Mucosa of rectum (tissue), 2 donors: ENCODE results near the gene MEAF6.
"Not testable (repeated sequence)": the region's sequence is repeated elsewhere in the genome, so short reads cannot be mapped to it uniquely, and the experiment has no call there.

ENCODE experiments used
- H3K27ac ChIP-seq, 2 donors: one replicate each; pipeline ENCODE4 v1.7.0; 2013; ENCODE audit warnings: inconsistent platforms in 2 of 2, low read depth in 2 of 2, low read length in 2 of 2
- H3K27me3 ChIP-seq, 2 donors: one replicate each; pipeline ENCODE4 v1.7.0; 2013; ENCODE audit warnings: low read length in 2 of 2; ENCODE audit not compliant: control insufficient read depth in 2 of 2, insufficient read depth in 2 of 2
- H3K36me3 ChIP-seq, 2 donors: one replicate each; pipeline ENCODE4 v1.7.0; 2013; ENCODE audit warnings: low read length in 2 of 2; ENCODE audit not compliant: control insufficient read depth in 2 of 2, insufficient read depth in 2 of 2
- H3K4me1 ChIP-seq, 2 donors: one replicate each; pipeline ENCODE4 v1.7.0; 2013; ENCODE audit warnings: low read length in 2 of 2, mild to moderate bottlenecking in 1 of 2; ENCODE audit not compliant: control insufficient read depth in 2 of 2, insufficient read depth in 2 of 2
- H3K4me3 ChIP-seq, 2 donors: one replicate each; pipeline ENCODE4 v1.7.0; 2013; ENCODE audit warnings: low read length in 2 of 2
- H3K9ac ChIP-seq, 2 donors: one replicate each; pipeline ENCODE4 v1.7.0; 2013; ENCODE audit warnings: low read length in 2 of 2, low read depth in 1 of 2, mild to moderate bottlenecking in 1 of 2
- H3K9me3 ChIP-seq, 2 donors: one replicate each; pipeline ENCODE4 v1.7.0; 2013; ENCODE audit warnings: low read length in 2 of 2; ENCODE audit not compliant: control insufficient read depth in 2 of 2
- donor health status: healthy.
- donor health status: Normal muscosa, but diverticular disease.

MEAF6 gene

DNA sequence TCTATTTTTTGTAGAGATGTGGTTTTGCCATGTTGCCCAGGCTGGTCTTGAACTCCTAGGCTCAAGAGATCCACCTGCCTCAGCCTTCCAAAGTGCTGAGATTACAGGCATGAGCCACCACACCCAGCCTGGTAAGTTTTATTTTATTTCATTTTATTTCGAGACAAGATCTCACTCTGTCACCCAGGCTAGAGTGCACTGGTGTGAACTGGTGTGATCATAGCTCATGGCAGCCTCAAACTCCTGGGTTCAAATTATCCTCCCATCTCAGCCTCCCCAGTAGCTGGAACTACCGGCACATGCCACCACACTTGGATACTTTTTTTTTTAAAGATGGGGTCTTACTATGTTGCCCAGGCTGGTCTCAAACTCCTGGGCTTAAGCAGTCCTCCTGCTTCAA is 11.8 kb downstream of the MEAF6 start:
- peaks cover 0 to 11% of the 10 kb centered on the region in 2 donors for H3K4me1 ChIP-seq
- not testable (repeated sequence) for H3K9ac ChIP-seq, H3K9me3 ChIP-seq, H3K4me3 ChIP-seq, H3K27me3 ChIP-seq, H3K27ac ChIP-seq
- H3K36me3 ChIP-seq = peaks cover 23 to 37% of the 10 kb centered on the region in 2 donors

DNA sequence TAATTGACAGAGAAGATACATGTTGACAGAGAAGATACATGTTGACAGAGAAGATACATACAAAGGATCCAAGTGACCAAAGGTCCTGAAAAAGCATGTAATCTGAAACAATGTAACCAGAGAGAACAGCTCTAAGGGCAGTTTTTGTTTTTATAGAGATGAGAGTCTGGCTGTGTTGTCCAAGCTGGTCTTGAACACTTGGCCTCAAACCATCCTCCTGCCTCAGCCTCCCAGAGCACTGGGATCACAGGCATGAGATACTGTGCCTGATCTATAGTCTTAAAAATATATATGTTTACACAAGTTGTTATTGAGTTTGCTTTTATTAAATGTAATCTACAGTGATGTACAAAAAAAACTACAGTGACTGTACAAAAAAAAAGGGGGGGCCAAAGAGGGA is 12.5 kb downstream of the MEAF6 start:
- H3K9me3 ChIP-seq = no peaks in the 10 kb centered on the region
- H3K27me3 ChIP-seq = no peaks in the 10 kb centered on the region
- no peak overlapping the region for H3K27ac ChIP-seq
- peaks cover 0 to 11% of the 10 kb centered on the region in 2 donors for H3K4me1 ChIP-seq
- no peak overlapping the region for H3K4me3 ChIP-seq
- H3K36me3 ChIP-seq = peaks cover 24 to 37% of the 10 kb centered on the region in 2 donors
- H3K9ac ChIP-seq = no peak overlapping the region

DNA sequence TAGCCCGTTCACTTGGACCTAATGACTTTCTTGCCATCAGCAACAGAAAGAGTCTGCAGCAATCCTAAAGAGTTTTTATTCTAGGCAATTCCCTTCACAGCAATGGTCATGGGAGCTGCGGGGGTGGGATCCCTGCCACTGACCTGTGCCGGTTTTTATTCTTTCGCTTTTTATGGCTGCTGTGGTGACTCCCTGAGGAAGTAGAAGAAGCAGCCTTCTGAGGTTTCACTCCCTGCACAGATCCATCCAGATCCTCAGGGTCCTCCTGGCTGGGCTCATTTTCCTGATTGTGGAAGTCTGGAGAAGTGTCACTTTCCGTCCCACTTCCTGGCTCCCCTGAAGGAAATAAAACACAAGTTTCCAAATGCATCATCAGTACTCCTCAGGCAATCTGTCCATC is 12.9 kb downstream of the MEAF6 start:
- H3K27ac ChIP-seq = no peak overlapping the region
- peaks cover 21 to 35% of the 10 kb centered on the region in 2 donors for H3K36me3 ChIP-seq
- H3K4me1 ChIP-seq = peaks cover 0 to 11% of the 10 kb centered on the region in 2 donors
- no peak overlapping the region for H3K4me3 ChIP-seq
- H3K27me3 ChIP-seq = no peaks in the 10 kb centered on the region
- no peaks in the 10 kb centered on the region for H3K9me3 ChIP-seq
- H3K9ac ChIP-seq = no peak overlapping the region

DNA sequence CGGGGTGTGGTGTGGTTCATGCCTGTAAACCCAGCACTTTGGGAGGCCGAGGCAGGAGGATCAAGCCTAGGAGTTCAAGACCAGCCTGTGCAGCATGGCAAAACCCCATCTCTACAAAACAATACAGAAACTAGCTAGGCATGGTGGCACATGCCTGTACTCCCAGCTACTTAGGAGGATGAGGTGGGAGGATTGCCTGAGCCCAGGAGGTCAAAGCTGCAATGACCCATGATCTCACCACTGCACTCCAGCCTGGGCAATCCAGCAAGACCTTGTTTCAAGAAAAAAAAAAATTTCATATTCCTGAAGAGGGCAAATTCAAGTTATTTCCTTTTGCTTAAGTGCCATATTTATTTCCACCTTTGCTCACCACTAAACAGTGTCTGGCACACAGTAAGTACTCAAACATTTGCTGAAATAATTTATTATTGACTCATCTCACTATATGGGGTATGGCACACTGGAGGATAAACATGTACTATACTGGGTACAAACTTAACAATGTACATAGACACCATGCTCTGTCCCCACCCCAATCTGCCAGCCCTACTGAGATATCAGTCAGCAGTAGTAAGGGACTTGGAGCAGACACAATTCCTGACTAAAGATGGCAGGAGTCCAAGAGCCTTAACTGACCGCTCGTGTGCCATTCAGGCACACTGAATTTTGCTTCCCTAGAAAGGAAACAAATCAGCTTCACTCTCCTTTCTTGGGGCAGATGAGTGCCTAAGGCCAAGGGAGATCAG is 15.5 kb downstream of the MEAF6 start:
- no peaks in the 10 kb centered on the region for H3K27me3 ChIP-seq
- peak overlapping the region; percentile 1 to 70 for H3K27ac ChIP-seq
- no peak overlapping the region for H3K9ac ChIP-seq
- peaks cover 18 to 31% of the 10 kb centered on the region in 2 donors for H3K36me3 ChIP-seq
- H3K9me3 ChIP-seq = no peaks in the 10 kb centered on the region
- H3K4me3 ChIP-seq = no peak overlapping the region
- H3K4me1 ChIP-seq = peaks cover 0 to 11% of the 10 kb centered on the region in 2 donors

DNA sequence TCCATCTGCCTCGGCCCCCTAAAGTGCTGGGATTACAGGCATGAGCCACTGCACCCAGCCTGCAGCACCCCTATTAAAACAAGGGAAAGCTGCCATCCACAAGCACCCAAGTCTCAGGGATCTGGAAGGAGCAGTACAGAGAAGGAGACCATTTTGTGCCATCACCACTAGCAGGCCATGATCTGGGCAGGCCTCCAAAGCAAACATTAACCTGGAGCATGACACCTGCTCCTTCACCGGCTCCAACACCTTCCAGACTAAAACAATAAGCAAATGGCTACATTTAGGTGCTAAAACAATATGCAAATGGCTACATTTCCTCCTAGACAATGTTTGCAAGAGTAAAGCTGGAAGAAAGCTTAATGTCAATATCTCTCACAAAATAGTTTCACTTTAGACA is 16.7 kb downstream of the MEAF6 start:
- Histone ChIP-seq H3K27me3 (no peaks in the 10 kb centered on the region), H3K27ac (peak overlapping the region in 1 of 2 donors; percentile 24), H3K9ac (no peak overlapping the region), H3K36me3 (peaks cover 17 to 33% of the 10 kb centered on the region in 2 donors), H3K4me3 (no peak overlapping the region), H3K4me1 (peaks cover 0 to 11% of the 10 kb centered on the region in 2 donors), H3K9me3 (no peaks in the 10 kb centered on the region)

DNA sequence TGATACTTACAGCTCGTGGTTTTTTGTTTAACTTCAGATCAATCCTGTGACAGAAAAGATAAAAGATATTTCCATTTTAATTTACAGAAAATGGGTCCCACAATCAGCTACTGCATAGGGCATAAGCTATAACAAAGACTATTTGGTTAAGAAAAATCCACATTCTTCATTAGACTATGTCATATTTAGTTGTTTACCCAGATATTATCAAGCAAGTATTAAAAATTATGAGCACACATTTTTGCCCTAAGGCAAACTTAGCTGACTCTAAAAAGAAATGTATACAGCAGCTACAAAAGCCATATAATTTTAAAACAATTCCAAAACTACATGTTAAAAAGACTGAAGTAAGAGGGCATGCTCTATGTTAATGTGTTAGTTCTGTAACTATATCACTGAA is 18.7 kb downstream of the MEAF6 start:
- no peak overlapping the region for H3K9ac ChIP-seq
- H3K9me3 ChIP-seq = no peaks in the 10 kb centered on the region
- no peak overlapping the region for H3K4me3 ChIP-seq
- no peak overlapping the region for H3K27ac ChIP-seq
- peaks cover 16 to 25% of the 10 kb centered on the region in 2 donors for H3K36me3 ChIP-seq
- no peaks in the 10 kb centered on the region for H3K27me3 ChIP-seq
- H3K4me1 ChIP-seq = peaks cover 0 to 11% of the 10 kb centered on the region in 2 donors

DNA sequence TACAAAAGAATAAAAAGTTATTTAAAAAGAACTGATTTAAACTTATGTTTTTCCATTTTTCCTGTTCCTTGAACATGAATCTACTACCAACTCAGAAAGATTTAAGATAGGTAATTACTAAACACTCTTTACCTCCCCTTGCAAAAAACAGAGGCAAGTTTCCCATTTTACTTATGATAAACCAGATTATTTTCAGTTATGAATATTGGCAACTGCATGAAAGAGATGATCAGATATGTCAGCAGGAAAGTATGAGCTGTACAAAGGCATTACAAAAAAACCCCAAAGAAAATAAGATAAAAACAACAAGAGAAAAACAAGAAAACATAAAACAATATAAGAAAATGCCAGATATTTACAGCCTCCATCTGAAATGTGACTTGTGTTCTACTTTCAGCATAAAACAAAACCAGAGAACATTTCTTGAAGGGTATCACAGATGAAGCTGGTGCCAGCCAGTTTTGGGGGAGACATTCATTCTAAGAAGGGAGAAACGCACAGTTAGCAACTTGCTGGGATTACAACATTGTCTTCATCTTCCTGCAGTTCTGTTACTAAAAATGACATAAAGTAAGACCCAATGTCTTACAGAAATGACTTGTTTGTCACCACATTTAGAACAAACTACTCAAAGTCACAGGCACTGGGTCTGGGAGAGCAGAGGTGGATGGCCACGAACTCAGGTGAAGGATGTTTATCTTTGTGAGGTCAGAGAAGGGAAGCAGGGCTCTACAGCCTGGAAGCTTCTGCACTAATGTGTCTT is 21.0 kb downstream of the MEAF6 start:
- H3K27ac ChIP-seq = no peak overlapping the region
- no peaks in the 10 kb centered on the region for H3K9me3 ChIP-seq
- H3K4me1 ChIP-seq = peaks cover 0 to 1% of the 10 kb centered on the region in 2 donors
- H3K4me3 ChIP-seq = no peak overlapping the region
- H3K27me3 ChIP-seq = no peaks in the 10 kb centered on the region
- H3K9ac ChIP-seq = no peak overlapping the region
- H3K36me3 ChIP-seq = peaks cover 15 to 30% of the 10 kb centered on the region in 2 donors

DNA sequence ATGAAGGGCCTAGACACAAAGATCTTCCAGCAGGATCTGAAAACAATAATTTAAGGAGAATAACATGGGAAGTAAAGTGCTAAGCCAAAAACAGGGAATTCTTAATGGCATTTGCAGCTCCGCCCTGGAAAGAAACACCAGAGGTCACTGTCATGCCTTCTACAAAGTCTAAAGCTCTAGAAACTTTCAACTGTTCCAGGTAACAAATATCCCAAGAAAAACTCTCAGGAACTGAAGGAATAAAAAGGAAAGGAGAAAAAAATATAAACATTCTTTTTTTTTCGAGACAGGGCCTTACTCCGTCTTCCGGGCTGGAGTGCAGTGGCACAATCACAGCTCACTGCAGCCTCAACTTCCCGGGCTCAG is 27.0 kb downstream of the MEAF6 start:
- no peaks in the 10 kb centered on the region for H3K9me3 ChIP-seq
- peak overlapping the region in 1 of 2 donors; percentile 57 for H3K27ac ChIP-seq
- H3K4me3 ChIP-seq = no peak overlapping the region
- no peaks in the 10 kb centered on the region for H3K27me3 ChIP-seq
- no peak overlapping the region for H3K9ac ChIP-seq
- peaks cover 17% of the 10 kb centered on the region in 2 donors for H3K4me1 ChIP-seq
- H3K36me3 ChIP-seq = peaks cover 25 to 43% of the 10 kb centered on the region in 2 donors

DNA sequence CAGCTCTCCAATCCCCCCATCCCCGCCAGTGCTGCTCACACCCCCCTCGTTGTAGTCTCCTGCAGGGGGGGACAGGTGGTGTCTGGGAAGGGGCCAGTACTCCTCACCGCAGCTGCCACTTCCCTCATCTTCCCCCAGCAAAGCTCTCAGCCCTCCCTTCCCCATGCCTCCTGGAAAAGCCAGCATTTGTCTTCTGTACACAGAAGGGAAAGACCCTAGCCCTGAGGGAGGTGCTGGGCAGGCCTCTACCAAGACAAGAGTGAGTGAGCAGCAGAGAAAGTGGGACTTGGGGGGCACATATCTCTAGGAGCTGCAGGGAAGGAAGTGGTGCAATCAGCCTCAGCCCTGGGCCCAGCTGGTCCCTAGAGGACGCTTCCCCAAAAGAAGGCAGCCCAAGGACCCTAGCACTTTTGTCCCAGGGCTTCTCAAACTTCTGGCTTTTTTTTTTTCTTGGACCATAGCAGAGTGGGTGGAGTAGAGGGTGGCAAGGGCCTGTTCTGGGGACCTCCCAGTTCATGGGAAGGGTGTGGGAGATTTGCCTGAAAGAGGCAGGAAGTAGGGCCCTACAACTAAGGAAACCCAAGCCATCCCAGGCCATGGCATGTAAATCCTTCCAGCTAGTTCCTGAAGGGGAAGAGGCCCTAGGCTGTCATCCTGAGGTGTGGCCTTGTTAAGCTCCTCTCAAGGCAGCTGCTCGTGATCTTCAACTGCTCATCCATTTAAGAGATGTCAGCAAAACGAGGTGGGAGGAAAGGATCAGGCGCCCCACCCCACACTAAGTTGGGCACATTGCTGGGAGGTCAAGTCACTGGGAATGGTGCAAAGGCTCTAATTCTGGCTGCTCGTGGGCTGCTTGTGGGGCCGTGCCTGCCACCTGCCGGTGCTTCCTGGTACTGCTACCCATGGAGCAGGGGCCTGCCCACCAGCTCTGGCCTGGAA is 27.6 kb downstream of the MEAF6 start:
- Histone ChIP-seq H3K36me3 (peaks cover 32 to 48% of the 10 kb centered on the region in 2 donors), H3K4me3 (peak overlapping the region in 1 of 2 donors; percentile 5), H3K4me1 (peaks cover 17% of the 10 kb centered on the region in 2 donors), H3K9ac (peak overlapping the region in 1 of 2 donors; percentile 48), H3K27me3 (no peaks in the 10 kb centered on the region), H3K27ac (peak overlapping the region; percentile 57 to 68), H3K9me3 (no peaks in the 10 kb centered on the region)
